HG03460 (cell line): Measurements from ENCODE around the gene TIMP2.
"Not testable (repeated sequence)": the region's sequence is repeated elsewhere in the genome, so short reads cannot be mapped to it uniquely, and the experiment has no call there.

Experiments
- ATAC-seq: cut with Tn5 transposase; IDR thresholded peaks from one replicate; pipeline ENCODE4 v1.9.1; 2021; ENCODE audit not compliant: unreplicated experiment

Gene TIMP2, protein sequence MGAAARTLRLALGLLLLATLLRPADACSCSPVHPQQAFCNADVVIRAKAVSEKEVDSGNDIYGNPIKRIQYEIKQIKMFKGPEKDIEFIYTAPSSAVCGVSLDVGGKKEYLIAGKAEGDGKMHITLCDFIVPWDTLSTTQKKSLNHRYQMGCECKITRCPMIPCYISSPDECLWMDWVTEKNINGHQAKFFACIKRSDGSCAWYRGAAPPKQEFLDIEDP

DNA sequence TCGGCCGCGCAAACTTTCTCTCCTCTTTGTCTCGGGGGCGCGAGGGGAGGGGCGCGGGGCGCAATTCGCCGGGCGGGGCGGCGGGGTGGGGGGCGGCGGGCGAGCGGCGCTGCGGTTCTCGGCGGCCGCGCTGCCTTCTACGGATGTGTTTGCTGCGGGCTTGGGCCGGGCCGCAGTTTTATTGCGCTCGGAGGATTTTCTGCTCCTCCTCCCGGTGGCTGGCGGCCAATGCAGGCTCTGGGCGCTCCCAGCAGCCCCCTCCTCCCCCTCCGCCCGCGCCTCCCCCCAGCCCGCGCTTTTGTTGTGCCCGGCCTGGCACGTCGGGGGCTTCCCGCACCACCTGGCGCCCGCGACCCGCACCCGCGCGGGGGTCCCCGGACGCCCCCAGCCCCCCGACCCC lies at the start of gene TIMP2:
Gene TIMP2 (minus strand): TSS at position 154 of the 400 bp plus-strand sequence. CDS start 299 bp downstream, outside the sequence.
- ATAC-seq = no peak

DNA sequence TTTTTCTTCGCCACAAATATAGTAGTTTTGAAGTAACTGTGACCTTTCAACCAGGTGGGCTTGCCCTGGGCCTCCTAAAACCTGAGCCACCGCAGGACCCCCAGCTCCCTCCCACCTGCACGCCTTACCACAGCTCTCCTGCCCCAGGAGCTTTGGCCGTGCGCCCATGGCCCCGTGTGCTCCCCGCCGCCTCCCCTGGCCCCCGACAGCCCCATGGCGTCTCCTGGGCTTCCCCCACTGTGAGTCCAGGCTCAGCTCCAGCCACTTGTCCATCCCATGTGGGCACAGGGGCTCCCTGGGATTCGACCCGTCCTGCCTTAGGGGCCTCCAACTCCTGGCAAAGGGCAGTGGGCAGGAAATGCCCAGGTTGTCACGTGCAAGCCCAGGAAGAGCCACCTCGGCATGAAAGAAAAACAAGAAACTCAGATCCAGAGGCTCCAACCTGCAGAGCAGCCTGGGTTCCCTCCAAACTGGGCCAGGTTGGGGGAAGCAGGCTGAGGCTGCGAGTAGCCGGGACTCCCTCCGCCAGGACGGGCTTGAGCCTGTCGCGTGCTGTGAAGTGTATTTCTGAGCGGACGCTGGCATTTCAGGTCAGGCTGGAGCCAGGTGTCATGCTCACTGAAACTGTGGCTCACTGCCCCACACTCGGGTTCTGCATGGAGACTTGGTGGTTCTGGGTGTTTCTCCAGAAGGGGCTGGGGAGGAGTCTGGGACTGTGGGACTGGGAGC lies 48.8 kb upstream of the TIMP2 start:
- ATAC-seq = no peak

DNA sequence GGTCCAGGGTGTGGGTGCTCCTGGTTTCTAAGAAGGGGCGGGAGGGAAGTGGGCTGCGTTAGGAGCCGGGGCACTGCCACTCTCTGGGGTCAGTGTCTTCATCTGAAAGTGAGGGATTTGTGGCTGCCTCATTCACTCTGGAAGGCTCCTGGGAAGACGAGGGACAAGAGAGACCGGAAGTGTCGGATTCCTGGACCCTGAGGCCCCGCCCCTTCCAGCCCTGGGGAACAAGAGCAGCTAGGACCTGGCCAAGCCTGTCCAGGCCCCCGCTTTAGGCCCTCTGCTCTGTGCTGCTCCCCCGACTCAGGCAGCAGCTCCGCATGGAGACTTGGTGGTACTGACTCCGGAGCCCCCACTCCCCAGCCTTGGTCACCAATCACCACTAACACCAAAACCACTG lies 48.0 kb upstream of the TIMP2 start:
- ATAC-seq = no peak

DNA sequence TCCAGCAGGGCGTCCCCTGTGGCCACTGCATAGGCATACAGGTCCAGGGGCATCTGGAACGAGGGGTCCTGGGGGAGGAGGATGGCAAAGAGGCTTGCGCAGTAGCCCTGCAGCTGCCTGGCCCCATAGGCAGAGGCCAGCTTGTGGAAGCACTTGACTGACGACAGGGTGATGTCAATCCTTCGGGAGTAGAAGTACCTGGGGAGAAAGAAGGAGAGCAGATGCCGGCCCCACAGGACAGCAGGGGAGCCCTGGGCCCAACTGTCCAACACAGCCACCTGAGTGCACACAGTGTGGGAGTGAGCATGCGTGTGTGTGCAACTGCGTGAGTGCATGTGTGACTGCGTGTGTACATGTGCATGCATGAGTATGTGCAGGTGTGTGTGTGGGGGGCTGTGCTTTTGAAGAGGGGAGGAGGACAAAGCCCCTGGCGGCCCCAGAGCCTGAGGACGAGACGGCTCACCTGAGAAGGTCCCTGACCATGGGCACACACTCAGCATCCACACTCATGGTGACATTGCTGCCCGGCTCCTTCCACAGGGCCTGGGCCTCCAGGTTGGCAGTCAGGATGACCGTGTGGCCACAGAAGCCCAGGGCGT lies 47.4 kb upstream of the TIMP2 start:
- no peak for ATAC-seq

DNA sequence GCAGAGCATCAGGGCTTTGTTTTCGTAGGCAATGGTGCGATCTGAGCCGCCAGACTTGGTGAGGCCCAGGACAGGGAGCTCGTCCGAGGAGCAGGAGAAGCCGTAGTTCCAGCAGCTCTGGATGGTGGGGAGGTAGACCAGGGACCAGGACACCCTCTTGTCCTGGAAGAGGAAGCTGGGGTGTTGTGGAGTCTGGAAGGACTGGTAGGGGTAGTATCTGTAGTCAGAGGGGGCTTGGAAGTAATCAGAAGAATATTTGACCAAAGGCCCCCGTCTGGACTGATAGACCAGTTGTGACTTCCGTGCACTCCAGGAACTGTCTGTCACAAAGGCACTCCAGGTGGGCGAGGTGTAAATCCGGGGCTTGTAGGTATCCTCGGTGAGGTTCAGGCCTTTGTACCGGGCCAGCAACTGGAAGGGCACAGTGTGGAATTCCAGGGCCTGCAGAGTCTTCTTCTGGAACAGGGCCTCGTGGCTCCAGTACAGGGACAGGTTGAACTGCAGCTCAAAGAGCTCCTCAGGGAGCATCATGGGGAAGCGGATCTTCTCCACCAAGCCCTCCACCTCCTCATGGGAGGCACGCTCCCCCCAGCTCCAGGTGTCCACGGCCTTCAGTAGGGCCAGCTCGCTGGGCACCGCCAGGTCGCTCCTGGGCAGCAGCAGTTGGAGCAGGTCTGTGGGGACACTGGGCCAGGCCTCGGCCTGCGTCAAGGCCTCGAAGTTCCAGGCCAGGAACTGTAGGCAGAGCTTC lies 46.7 kb upstream of the TIMP2 start:
- no peak for ATAC-seq

DNA sequence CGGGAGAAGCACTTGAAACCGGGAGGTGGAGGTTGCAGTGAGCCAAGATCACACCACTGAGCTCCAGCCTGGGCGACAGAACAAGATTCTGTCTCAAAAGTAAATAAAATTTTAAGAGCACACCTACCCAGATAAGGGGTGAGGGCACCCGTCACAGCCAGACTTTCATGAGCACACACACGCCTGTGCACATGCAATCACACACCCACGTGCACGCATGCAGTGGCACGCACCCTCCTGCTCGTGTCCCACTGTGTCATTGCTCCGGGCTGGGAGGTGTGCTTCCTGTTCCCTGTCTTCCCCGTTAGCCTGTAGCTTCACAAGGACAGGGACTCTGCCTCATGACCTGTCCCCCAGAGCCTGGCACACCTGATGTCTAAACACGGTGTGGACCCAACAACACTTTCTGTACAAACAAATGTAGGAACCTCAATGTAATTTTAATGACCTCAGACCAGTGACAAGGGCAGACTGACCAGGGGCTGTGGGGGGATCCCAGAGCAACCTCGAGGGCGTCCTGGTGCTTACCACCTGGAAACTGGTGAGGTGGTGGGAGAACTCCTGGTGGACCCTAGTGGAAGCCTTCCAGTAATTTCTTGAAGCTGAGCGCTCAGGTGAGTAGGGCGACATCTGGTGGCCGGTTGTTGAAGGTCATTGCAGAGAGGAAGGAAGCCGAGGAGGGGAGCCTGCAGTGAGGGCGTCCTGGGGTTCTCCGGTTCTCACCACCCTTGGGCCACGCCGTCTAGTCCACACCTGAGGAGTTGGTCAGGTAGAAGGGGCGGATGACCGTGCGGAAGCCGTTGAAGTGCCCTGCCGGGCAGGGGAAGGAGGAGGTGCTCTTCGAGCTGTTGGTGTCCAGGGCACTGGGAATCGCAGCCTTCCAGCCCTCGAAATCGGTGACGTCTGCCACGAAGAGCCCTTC lies 45.9 kb upstream of the TIMP2 start:
- no peak for ATAC-seq

DNA sequence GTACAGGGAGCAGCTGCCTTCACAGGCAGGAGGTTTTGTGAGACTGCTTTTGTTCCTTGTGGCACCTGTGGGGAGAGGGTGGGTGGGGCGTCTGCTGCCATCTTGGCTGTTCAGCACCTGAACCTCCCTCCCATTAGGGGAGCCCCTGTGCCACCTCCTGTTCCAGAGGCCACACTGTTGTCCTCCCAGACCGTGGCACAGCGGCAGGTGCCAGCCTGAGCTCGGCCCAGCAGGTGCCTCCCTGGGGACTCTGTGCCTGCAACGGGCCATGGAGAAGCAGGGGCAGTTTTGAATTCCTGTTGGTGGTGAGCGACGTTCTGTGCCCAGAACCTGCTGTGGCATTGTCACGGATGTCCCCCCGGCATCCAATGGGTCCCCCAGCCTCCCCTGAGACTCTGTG lies 44.7 kb upstream of the TIMP2 start:
- no peak for ATAC-seq

DNA sequence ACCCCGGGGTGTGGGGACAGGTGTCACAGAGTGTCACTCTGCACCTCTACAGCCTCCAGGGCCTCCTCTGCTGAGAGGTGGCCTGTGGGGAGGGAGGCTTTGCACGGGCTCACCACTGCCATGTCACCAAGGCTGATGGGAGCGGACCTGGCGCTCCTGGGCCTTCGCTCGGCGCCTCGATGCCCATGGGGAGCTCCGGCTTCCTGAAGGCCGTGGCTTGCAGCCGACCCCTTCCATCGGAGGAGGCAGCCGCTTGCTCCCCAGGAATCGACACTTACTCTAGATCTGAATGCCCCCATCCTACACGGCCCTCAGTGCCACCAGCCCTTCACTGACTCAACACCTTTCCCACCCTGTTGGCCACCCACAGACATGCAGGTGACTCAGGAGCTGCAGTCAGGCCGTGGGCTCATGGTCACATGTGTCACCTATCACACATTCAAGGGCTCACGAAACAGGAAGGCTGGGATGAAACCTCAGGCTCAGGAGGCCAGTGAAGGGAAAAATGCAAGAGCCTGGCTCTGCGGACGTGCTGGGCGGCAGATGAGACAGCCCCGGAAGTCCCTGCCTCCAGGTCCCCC lies 42.7 kb upstream of the TIMP2 start:
- ATAC-seq = no peak

DNA sequence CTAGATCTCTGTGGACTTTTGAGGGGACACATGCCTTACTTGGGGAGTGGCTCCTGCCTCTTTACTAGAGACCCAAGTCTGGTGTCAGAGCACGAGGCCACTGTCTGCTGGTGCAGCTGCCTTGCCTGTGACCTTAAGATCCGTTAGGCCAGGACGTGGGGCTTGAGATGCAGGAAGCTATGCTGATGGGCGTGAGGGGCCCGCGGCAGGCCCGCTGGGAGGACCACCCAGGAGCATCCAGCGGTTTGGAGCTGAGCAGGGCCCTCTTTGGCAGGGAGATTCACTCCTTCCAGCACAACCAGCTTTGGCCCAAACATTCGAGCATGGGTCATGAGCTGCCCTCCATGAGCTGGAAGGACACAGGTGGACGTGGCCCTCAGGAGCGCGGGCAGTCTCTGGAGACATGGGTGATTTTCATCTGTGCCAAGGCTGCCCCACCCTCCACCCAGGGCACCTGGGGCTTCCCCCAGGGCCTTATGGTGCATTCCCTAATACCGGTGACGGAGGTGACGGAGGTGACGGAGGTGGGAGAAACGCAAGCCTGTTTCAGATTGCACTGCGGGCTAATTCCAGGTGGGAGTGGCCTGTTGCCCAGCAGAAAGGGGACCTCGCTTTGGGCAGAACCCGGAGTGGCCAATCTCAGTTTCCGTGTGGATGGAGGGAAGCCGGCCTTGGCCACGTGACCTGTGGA lies 41.9 kb upstream of the TIMP2 start:
- ATAC-seq = no peak

DNA sequence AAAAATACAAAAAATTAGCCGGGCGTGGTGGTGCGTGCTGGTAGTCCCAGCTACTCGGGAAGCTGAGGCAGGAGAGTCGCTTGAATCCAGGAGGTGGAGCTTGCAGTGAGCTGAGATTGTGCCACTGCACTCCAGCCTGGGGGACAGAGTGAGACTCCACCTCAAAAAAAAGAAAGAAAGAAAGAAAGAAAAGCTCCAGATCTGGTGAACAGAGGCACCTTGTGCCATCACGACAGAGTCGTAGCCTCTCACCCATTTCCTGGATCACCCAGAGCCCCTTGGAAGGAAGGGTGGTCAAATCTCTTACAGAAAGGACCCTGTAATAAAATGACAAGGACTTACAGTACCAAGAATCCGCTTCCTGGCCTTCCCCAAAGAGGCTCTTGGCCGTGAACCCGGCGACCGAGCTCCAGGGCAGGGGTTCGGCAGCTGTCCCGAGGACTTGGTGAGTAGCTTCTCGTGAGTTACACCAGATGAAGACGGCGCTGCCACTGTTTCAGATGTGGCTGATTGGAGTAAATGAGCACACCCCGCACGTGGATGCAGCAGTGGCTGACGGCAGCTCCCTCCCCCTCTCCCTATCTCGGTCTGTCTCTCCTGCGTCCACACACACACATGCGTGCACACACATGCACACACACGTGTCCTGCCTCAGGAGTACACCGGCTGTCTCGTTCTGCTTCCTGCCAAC lies 41.1 kb upstream of the TIMP2 start:
- no peak for ATAC-seq

DNA sequence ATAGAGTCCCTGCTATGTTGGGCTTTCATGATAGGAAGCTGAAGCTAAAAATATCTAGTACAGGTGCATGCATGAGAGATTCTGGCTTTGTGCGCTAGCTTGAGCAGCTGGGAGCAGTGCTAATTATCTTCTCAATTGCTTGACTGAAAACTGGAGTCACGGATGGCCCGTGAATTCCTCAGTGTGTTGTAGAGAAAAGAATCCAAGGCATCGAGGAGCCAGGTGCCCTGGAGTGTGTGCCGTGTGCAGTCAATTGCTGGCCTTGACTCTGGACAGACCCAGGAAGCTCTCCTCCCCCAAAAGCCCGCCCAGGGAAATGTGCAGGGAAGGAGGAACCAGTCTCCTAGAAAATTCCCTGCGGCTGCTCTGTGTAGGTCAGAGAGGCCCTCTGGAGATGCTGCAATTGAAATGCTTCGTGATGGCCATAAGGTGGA lies 40.3 kb upstream of the TIMP2 start:
- ATAC-seq = no peak

DNA sequence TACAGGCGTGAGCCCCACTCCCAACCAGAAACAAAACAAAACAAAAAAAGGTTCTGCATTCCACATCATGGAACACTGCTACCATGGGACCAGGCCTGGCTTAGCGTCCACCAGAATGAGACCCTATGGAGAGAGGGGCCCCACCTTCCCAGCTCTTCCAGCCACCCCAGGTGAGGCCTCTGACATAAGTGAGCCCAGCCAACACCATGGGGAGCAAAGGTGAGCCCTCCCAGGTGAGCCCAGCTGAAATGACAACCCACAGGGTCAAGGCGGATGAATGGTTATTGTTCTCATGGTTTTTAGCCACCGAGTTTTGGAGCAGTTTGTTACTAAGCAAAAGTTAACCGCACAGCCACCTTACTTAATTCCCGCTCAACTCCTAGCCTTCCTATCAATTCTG lies 38.2 kb upstream of the TIMP2 start:
- no peak for ATAC-seq

DNA sequence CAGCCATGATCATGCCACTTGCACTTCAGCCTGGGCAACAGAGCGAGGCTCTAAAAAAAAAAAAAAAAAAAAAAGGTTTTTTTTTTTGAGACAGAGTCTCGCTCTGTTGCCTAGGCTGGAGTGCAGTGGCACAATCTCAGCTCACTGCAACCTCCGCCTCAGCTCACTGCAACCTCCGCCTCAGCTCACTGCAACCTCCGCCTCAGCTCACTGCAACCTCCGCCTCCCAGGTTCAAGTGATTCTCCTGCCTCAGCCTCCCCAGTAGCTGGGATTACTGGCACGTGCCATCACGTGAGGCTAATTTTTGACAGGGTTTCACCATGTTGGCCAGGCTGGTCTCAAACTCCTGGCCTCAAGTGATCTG lies 37.8 kb upstream of the TIMP2 start:
- not testable (repeated sequence) for ATAC-seq

DNA sequence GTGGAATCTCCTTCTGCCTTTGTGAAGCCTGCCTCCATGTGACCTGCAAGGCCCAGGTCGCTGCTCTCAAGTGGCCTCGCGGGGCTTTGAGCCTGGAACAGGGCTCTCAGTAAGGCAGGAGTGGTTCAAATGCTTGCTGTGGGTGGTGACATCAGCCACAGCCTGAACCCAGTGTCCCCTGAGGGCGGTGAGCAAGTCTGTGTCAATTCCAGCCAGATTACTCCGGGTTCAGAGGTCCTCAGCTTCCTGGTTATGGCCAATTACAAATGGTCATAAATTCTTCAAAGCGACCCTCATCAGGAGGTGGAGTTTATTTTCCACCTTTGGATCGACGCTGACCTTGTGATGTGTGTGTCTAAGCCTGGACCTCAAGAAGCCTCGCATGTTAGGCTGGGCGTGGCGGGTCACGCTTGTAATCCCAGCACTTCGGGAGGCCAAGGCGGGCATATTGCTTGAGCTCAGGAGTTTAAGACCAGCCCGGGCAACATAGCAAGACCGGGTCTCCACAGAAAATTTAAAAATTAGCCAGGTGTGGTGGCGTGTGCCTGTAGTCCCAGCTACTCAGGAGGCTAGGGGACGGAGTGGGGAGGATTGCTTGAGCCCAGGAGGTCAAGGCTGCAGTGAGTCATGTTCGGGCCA lies 37.3 kb upstream of the TIMP2 start:
- ATAC-seq = no peak

DNA sequence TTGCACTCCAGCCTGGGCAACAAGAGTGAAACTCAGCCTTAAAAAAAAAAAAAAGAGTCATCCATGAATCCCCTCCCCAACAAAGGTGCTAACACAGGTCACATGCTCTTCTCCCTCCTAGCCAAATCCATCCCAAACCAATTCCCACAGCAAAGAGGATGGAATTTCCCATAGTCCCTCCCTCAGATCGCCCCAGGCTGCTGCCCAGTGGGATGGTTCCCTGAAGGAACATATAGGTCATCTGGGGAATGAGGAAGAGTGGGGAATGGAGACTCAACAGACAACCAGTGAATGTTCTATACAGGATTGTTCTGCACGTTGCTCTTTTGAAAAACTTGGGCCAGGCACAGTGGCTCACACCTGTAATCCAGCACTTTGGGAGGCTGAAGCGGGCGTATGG lies 36.4 kb upstream of the TIMP2 start:
- no peak for ATAC-seq

DNA sequence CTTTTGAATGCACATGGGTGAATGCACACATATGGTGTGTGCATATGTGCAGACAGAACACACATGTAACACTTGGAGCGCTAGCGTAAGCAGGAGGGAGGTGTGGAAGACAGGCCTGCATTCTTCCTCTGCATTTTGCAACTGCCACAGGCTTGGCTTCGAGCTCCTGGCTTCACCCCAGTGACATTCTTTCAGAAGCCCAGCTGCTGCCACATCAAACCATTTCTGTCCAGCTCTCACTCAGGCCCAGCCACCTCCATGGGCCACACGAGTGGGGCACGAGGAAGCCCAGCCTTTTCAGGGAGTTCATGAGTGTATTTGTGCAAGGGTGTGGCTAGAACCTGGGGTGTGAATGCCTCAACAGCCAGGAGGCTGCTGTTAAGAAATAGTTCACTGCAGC lies 35.7 kb upstream of the TIMP2 start:
- ATAC-seq = no peak

DNA sequence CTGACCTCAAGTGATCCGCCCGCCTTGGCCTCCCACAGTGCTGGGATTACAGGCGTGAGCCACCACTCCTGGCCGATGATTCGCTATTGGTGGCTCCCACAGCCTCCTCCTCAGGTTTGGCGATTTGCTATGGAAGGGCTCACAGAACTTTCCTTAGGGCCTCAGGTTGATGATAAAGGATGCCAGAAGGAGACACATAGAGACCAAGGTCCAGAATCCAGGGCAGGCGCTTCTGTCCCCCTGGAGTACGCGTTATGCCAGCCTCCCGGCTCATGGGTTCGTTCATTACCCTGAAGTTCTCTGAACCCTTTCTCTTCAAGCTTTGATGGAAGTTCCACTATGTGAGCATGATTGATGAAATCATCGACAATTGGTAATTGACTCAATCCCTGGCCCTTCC lies 34.6 kb upstream of the TIMP2 start:
- no peak for ATAC-seq

DNA sequence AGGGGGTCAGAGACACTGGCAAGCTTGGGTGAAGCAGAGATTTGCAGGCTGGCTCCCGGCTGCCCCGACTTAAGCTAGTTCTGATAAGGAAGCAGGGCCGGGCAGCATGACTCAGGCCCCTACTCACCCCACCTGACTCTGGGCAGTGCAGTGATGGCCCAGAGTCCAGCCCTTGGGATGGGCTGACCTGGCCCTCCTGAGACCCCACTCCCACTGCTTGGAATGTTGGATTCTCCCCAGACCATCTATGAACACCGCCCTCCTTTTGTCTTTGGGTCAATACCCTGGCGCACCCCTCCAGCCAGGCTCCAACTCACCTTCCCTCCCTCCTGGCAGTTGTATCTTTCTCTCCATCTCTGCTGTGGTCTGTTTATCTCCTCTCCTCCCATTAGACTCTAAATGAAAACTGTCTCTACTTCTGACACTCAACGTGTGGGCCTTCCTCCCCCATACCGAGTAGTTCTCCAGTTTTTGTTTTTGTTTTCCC lies 33.5 kb upstream of the TIMP2 start:
- no peak for ATAC-seq

DNA sequence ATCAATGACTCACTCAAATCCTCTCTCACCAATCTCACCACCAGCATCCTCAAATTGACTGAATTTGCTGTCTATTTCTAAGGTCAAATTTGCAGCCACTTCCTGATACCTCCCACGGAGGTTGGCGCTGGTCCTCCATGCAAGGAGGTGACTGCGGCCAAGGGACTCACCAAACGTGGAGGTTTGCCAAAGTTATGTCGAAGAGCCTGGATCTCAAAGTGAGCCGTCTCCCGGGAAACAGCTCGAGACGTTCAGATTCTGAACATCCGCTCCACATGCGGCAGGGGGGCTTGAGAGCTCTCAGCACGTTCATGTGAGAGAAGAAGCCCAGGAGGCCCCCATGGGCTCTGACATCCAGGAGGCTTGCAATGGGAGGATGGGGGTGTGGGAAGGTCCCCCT lies 31.9 kb upstream of the TIMP2 start:
- no peak for ATAC-seq
